Transverse colon (tissue), 3 donors: ENCODE data around the gene DUX4.
"Not testable (repeated sequence)": the region's sequence is repeated elsewhere in the genome, so short reads cannot be mapped to it uniquely, and the experiment has no call there.

Experiments
- POLR2A ChIP-seq: fragments of 450-650 bp; IDR thresholded peaks from one replicate; pipeline ENCODE4 v1.6.1; 2016; ENCODE audit warnings: antibody characterized with exemption, mild to moderate bottlenecking, moderate library complexity
- TF ChIP-seq, protein P1 (sequence below), 5 experiments: fragments of 200-600 bp in 3 of 5; fragments of 450-650 bp in 2 of 5; sonication (generic) in 3 of 5; IDR thresholded peaks; 1 replicate in 2 of 5; 2 replicates in 3 of 5; pipeline ENCODE4 v1.5.1; 2016 to 2017; ENCODE audit warnings: antibody characterized with exemption in 5 of 5, inconsistent platforms in 3 of 5, mild to moderate bottlenecking in 2 of 5, moderate library complexity in 1 of 5

DNA sequence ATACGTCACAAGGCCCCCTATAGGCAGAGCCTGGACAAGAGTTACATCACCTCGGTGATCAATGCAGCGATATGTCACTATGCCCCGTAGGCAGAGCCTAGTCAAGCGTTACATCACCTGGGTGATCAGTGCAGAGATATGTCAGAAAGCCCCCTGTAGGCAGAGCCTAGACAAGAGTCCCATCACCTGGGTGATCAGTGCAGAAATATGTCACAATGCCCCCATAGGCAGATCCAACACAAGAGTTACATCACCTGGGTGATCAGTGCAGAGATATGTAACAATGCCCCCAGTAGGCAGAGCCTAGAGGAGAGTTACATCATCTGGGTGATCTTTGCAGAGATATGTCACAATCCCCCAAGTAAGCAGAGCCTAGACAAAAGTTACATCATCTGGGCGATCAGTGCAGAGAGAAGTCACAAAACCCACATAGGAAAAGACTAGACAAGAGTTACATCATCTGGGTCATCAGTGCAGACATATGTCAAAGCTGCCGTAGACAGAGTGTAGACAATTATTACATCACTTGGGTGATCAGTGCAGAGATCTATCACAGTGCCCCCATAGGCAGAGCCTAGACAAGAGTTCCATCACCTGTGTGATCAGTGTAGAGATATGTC lies 8.0 kb downstream of the DUX4 start:
- not testable (repeated sequence) for TF ChIP-seq POLR2A
- TF ChIP-seq, protein P1, sequence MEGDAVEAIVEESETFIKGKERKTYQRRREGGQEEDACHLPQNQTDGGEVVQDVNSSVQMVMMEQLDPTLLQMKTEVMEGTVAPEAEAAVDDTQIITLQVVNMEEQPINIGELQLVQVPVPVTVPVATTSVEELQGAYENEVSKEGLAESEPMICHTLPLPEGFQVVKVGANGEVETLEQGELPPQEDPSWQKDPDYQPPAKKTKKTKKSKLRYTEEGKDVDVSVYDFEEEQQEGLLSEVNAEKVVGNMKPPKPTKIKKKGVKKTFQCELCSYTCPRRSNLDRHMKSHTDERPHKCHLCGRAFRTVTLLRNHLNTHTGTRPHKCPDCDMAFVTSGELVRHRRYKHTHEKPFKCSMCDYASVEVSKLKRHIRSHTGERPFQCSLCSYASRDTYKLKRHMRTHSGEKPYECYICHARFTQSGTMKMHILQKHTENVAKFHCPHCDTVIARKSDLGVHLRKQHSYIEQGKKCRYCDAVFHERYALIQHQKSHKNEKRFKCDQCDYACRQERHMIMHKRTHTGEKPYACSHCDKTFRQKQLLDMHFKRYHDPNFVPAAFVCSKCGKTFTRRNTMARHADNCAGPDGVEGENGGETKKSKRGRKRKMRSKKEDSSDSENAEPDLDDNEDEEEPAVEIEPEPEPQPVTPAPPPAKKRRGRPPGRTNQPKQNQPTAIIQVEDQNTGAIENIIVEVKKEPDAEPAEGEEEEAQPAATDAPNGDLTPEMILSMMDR (IDR thresholded peaks at IDR 0.05), result not testable (repeated sequence)
